ENCODE measurements around the gene MTR.

DNA sequence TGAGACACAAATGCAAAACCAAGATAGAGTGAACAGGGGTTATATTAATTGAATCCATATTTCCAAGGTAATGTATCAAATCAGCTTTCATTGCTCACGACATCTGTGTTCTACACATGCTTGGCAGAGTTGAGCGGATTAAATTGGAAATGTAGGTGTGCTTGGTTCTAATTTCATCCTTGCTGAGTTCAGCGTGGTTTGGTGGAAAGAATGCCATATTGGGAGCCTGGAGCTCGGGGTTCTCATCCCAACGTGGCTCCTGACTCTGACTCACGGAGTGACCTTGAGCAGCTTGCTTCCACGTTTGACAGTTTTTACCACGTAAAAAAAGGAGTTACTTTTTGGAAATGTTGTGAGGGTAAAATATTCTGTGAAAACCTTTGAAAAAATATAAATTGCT, 92.0 kb downstream of the MTR start:
- TF ChIP-seq CTCF (IDR thresholded peaks at IDR 0.05; ENCODE audit: insufficient read depth, low read depth, low read length) (no peak), EZH2 (IDR thresholded peaks at IDR 0.05; ENCODE audit: insufficient read depth, low read length) (no peak)
